Left lobe of liver (tissue), 2 donors: ENCODE measurements around the gene CDCA7L. TPM values are rescaled to one million over a fixed set of nuclear protein-coding genes. Genes with fewer than 3 reads are reported as not detected.
"Not testable (repeated sequence)": the region's sequence is repeated elsewhere in the genome, so short reads cannot be mapped to it uniquely, and the experiment has no call there.

Source experiments
- ATAC-seq: fragments of 200-7000 bp; cut with Tn5 transposase; one replicate; pipeline ENCODE4 v1.9.1; 2020; ENCODE audit warnings: mild to moderate bottlenecking, moderate library complexity
- DNase-seq: peaks from one replicate; pipeline ENCODE4 v3.0.0-alpha.2; 2020; ENCODE audit warnings: low spot score
- total RNA-seq: library from RNA; stranded (reverse); gene quantifications from one replicate; pipeline ENCODE4 v1.2.1, GENCODE V29; 2021
- donor health status: DM: no; HTN: no; CAD: no; lungs with moderate emphysema.
- donor health status: DM: no; HTN: yes; CAD: no.

The CDCA7L gene
- total RNA-seq, 1 donor from 2014 or later = 5.2 TPM

DNA sequence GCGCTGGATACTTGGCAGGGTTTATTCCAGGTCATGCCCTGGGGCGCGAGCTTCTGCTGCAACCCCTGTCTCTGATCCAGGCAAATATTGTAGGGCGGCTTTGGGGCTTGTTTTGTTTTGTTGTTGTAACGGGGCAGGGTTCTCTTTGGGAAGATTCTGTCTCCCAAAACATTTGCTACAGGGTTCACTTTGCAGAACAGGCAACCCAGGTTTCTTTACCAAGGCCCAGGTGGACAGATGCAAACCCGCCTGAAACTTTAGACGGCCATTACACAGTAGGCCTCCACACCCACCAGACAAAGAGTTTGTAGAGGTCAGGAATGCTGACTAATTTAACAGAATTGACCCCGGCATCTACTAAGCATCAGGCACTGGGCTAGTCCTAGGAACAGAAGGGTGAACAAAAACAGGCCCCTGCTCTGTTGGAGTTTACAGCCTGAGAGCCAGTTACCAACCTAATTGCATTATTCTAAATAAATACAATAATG, 567 bp upstream of the CDCA7L start:
- DNase-seq = no peak

DNA sequence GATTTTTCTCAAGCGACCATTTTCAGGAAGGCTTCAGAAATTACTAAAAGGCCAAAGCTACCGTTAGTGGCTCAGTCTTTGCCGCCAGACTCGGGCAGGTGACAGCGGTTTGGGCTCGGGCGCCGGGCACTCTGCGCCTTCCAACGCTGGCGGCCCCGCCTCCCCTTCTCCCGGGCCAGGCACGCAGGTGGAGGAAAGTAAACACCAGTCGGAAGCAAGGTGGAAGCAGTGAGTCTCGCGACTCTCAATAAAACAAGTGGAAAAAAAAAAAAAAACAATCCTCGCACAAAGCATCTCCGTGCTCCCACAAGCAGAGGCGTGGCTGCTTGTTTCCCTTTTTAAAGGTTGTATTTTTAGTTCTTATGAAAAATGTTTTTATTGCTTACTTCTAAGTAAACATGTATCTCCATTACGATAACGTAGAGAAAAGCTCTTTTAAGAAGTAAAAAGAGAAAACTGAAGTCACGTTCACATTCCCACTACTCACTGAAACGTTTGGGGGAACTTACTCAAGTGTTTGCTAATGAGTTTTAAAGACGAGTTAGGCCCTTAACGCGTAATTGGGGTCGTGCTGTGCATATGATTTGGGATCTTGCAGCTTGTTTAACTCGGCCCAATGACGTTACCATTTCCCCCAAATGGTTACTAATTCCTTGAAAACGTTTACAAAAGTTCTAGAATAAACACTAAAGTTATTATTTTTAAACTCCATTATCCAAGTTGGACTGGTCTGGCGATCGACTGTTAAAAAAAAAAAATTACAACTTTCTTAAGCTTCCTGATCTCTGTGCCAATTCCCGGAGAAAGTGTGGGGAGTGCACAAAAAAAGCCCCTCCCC, 864 bp downstream of the CDCA7L start:
- DNase-seq (peak; percentile 88), ATAC-seq (peak; percentile 67)

More for the DNA sequence above, 567 bp upstream of the CDCA7L start:
- no peak for ATAC-seq

DNA sequence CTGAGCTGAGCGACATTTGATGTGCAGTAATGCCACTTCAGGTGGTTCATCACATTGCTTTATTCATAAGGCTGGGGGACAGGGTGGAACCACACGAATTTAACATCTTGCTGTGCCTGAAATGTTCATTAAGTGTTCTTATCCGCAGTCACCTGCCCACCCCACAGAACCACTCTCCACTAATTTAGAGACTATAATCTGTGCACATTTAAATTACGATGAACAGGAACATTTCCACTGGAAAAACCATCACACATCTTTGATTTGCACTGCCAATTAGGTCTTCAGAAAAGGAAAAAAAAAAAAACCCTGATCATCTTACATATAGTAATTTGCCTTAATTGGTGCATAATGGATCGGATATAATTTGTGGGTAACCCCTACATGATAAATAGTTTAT, 2.3 kb downstream of the CDCA7L start:
- ATAC-seq = no peak
- DNase-seq = no peak

DNA sequence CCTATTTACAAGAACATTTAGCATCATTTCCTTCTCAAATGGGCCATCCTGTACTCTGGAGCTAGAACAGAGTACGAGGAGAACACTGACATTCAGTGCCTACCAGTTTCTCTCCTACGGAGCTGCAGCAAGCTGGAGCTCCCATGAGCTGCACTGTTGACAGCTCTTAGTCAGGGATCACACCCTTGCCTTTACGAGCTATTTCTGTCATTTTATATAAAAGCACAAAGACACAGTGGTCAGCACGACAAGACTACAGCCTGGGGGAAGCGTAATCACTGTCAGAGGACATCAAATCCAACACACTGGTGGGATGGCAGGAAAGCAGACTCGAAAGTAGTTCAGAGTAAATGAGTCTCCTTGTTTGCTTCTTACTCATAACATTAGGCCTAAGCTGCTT, 2.7 kb downstream of the CDCA7L start:
- DNase-seq = no peak
- ATAC-seq = no peak

DNA sequence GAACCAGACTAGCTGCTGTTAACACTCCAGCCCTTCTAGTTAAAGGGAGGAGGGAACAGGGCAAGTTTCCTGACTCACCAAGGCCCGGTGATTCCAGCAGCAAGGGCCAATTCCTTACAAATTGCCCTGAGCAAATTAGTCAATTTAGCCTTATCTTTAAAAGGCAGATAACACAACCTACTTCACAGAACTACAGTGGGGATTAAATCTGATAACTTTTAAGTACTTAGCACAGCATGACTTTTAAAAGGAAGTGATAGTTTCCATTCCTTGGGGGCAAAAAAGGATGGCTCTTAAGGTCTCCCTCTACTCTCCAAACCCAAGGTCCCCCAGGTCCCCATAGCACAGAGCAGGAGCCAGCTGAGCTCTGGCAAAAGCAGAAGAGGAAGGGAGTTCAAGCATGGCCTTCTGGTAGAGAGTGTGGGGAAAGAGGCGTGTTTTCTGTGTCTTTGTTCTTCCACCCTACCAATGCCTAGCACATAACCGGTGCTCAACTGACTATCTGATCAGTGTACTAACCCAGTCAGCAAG, 4.0 kb downstream of the CDCA7L start:
- no peak for ATAC-seq
- no peak for DNase-seq

DNA sequence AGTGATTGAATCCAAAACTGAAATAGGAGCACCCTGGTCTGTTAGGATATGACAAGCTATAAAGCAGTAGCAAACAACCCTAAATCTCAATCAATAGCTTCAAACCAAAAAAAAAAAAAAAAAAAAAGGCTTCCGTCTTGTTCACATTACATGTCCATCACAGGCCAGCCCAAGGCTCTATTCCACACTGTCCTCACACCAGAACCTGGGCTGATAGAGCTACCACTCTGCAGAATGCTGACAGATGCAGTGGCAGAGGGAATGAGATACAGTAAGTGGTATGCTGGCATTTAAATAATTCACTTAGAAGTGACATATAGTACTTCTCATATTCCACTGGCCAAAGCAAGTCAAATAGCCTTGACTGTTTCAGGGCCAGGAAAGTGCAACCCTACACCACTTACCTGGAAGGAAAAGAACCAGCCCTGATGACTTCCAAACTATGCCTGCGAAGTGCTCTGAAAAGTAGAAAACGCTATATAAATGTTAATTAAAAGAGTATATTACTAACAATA, 5.8 kb downstream of the CDCA7L start:
- no peak for ATAC-seq
- DNase-seq = no peak

DNA sequence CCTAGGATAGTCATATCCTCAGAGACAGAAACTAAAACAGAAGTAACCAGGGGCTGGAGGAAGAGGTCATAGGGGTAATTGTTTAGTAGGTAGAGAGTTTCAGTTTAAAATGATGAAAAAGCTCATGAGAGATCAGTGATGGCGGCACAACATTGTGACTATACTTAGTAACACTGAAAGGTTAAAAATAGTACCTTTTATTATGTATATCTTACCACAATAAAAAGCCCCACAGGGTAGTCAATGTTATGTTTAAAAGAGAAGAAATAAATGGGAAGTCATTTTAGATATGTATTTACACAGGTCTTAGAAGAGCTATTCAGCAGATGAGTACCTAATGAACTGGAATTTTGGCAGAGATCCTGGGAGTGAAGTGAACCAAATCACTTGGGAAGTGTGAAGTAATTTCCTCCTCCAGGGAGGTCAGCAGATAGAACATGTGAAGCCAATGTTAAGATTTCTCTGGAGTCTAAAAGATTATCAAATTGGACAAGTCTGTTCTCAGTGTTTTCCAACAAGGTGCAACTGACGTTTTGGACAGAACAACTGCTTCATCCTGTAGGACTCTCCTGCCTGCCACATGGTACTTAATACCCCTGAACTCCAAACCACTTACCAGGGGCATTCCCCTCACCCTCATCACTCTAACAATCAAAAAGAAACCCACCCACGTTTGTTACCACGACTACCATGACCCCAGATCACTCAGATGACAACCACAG, 6.4 kb downstream of the CDCA7L start:
- no peak for ATAC-seq
- DNase-seq = no peak

DNA sequence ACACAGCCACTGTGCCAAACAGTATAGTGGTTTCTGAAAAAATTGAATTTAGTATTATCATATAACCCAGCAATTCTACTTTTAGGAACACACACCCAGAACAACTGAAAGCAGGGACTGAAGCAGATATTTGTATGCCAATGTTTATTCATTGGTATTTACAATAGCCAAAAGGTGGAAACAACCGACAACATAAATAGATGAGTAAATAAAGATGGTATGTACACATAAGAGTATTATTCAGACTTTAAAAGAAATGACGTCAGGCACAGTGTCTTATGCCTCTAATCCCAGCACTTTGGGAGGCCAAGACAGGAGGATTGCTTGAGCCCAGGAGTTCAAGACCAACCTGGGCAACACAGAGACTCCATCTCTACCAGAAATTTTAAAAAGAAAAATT, 7.2 kb downstream of the CDCA7L start:
- ATAC-seq (no peak), DNase-seq (no peak)

DNA sequence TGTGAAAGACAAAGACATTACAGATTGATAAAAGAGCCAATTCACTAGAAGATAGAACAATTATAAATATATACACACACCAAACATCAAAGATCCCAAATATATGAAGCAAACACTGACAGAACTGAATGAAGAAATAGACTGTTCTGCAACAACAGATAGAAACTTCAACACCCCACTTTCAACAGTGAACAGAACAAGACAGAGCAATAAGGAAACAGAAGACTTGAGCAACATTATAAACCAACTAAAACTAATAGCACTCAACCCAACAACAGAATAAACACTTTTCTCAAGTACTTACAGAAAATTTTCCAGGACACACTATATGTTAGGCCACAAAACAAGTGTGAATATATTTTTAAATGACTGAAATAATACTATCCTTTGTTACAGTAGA, 10.9 kb downstream of the CDCA7L start:
- no peak for ATAC-seq
- no peak for DNase-seq

DNA sequence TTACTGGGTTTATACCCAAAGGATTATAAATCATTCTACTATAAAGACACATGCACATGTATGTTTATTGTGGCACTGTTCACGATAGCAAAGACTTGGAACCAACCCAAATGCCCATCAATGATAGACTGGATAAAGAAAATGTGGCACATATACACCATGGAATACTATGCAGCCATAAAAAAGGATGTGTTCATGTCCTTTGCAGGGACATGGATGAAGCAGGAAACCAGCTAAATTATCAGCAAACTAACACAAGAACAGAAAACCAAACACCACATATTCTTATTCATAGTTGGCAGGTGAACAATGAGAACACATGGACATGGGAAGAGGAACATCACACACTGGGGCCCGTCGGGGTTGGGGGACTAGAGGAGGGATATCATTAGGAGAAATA, 12.4 kb downstream of the CDCA7L start:
- not testable (repeated sequence) for ATAC-seq, DNase-seq

DNA sequence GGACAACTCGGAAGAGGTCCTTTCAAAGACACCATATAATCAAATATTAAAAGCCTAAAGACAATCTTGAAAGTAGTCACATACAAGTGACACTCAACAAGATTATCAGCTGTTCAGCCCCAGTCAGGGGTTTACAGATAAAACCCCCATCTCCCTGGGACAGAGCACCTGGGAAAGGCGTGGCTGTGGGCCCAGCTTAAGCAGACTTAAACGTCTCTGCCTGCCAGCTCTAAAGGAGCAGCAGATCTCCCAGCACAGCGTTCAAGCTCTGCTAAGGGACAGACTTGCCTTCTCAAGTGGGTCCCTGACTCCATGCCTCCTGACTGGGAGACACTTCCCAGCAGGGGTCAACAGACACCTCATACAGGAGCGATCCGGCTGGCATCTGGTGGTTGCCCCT, 18.0 kb downstream of the CDCA7L start:
- ATAC-seq (no peak), DNase-seq (no peak)

DNA sequence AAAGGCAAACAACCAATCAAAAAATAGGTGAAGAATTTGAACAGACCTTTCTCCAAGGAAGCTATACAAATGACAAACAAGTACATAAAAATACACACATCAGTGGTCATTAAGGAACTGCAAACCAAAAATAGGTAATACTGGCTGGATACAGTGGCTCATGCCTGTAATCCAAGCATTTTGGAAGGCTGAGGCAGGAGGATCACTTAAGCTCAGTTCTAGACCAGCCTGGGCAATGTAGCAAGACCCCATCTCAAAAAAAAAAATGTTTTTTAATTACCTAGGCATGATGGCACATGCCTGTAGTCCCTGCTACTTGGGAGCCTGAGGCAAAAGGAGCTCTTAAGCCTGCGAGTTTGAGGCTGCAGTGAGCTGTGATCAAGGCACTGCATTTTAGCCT, 19.3 kb downstream of the CDCA7L start:
- ATAC-seq (no peak), DNase-seq (no peak)

DNA sequence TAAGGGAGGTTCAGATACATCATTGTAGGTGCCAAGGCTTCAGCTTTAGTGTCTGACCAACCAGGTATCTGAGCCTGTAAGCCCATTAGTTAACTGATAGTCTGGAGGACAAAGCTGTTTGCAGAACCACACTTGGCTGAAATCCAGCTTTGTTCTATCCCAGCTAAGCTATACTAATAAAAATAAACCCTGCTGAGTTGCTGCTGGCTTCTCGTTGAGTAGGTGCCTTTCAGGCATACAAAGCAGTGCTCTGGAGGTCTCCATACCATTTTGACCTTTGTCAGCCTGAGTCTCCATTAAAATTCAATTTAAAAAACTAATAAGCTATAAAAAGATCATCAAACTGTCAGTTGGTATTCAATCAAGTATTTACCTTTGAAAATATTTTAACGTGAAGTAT, 22.0 kb downstream of the CDCA7L start:
- ATAC-seq = no peak
- no peak for DNase-seq

DNA sequence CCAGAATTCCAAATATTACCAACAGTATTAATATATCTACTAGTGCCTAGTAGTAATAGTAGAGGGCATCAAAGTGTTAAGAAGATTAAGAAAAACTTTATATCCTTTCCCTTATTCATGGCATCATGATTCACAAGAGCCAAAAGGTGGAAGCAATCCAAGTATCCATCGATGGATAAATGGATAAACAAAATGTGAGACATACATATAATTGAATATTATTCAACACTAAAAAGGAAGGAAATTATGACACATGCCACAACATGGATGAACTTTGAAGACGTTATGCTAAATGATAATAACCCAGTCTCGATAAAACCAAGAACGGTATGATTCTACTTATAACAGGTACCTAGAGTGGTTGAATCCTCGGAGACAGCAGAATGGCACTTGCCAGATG, 23.1 kb downstream of the CDCA7L start:
- DNase-seq = no peak
- ATAC-seq = no peak

DNA sequence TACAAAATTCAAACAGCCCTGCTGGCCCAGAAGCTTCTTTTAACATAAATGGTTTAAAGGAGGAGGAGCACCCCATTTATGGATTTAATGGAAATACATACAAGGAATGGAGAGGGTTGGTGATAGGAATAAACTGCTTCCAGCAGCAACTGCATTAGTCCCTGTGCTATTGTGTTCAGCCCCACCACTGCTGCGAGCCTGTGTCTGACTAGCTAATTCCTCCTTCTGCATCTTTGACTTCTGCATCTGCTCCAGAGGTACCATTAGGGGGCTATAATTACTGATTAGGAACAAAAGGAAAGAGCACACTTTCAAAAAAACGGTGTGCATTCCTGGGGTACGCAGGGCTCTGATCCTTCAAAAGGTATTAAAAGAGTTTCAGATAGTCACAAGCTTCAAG, 24.8 kb downstream of the CDCA7L start:
- DNase-seq (no peak), ATAC-seq (no peak)

DNA sequence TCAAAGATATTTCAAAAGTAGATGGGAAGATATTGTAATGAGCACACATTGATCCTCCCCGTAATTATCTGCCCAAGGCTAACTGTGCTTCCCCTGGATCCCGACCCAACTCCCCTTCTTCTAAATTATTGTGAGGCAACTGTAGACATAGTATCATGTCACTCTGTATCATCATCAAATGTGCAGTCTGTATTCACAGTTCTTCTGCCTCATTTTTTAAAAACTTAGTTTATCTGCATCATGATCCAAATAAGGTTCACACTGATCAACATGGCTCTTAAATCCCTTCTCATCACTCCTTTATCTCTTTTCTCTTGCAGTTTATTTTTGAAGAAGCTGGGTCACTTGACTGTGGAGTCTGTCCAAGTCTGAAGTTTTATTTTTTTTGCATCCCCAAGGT, 27.5 kb downstream of the CDCA7L start:
- ATAC-seq = no peak
- no peak for DNase-seq

DNA sequence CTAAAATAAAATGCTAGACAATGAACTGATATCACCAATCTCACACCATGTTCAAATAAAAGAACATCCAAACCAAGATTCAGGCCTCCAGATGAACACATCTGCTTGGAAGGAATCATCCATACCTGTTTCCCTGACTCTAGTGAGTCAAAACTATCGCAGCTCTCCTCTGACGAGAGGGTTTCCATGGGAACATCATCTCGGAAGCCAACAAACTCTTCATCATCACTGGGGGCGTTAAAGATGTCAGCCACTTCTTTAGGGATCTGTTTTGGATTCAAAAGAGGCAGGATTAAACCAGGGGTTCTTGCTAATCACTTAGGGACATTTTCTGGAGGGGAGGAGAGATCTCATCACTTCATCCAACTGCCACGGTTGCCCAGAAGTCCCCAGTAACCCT, 29.1 kb downstream of the CDCA7L start:
- no peak for ATAC-seq

DNA sequence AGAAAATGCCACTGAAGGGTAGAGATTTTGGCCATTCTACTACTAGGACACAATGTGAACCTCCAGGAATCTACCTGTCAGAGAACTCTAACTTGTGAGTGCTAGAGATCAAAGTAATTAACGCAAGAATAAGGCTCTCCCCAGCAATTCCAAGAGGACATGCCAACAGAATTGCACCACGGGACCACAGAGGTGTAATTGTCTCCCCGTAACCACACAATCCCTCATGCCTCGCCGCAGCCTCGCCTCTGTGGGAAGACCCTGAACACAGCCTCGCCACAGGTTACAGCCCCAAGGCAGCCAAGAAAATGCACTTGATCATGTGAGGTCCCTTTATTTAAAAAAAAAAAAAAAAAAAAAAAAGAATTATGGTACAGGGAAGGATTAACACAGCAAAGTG, 29.5 kb downstream of the CDCA7L start:
- DNase-seq (no peak), ATAC-seq (no peak)

More for the DNA sequence above, 29.1 kb downstream of the CDCA7L start:
- no peak for DNase-seq

DNA sequence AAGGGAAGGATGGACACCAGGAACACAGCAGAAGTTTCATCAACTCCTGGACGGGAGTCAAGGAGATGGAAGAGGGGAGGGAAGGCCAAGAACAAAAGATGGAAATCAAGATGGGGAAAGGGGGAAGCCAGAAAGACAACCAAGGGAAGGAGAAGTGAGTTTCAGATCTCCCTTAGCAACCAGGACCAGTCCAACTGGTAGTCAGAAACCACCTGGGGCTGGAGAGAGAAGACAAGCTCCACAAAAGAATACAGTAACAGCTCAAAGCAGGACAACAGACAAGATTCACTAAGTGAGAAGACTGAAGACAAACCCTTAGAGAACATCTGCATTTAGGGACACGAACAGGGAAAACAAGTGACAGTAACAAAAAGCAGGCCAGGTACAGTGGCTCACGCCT, 30.6 kb downstream of the CDCA7L start:
- DNase-seq = no peak
- ATAC-seq = no peak

DNA sequence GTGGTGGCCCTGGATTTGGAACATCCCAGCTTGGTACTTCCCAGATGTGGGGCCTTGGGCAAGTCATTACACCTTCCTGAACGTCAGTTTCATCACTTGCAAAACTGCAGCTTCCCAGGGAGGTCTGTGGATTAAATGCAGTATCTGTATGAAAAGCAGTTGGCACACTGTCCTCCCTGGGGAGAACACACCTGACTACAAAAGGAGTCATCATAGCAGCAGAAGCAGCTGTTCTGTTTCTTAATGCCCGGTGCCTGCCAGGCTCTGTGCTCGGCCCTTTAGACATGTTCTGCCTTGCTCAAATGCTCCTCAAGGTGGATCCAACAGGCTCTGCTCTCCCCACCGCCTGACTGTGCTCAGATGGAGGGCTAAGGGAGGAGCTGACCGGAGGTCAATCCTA, 31.0 kb downstream of the CDCA7L start:
- no peak for ATAC-seq
- DNase-seq = no peak

DNA sequence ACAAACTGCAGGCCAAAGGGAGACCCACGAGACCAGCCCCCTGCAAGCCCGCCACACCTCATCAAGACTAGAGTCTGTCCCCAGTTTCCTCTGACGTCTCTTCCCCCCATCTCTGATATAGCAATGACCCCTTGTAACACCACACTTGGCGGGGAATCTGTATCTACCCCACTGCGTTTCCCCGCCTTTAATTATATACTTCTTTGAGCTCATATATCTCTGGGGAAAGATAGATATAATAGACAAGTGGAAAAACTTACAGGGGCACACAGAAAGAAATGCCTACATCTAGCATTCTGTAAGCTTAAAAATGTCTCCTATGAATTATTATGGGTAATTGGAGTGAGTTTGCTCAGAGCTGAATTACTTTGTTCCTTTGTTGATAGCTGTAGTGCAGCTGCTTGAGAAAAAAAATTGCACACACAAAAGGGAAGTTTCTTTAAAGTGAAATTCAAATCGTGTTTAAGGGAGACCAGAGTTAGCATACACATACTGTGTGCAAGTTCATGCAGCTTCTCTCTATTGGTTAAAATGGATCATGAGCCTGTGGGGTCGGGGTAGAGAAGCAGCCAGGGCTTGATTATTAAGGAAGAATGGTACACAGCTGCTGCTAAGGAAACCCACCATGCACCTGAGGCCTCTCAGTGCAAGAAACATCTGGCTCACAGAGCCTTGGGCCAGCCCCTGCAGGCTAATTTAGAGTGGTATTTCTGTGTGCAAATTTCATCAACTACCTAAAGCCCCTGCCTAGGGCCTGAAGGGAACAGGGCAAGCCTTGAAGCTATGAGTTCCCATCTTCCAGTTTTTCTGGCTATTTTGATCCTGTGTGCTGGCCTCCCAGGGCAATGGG, 32.5 kb downstream of the CDCA7L start:
- ATAC-seq (no peak), DNase-seq (no peak)
